Karpas-422 (cell line): Measurements from ENCODE around the gene CTAG1A. TPM values are rescaled to one million over a fixed set of nuclear protein-coding genes. Genes with fewer than 3 reads are reported as not detected.

Experiments used
- DNase-seq: peaks from one replicate; pipeline ENCODE4 v3.0.0-alpha.2; 2015
- H2AFZ ChIP-seq: fragments of 200-600 bp; sonication (generic); 2 replicates; pipeline ENCODE4 v1.6.1; 2014; ENCODE audit warnings: antibody characterized with exemption, low read length, mixed read lengths
- H3K27ac ChIP-seq: fragments of 200-600 bp; sonication (generic); 2 replicates; pipeline ENCODE4 v1.5.1; 2014; ENCODE audit warnings: mild to moderate bottlenecking, low read length, moderate library complexity
- H3K27me3 ChIP-seq: fragments of 200-600 bp; sonication (generic); 2 replicates; pipeline ENCODE4 v1.6.1; 2014; ENCODE audit warnings: low read length, mixed read lengths
- H3K36me3 ChIP-seq: fragments of 200-600 bp; sonication (generic); 2 replicates; pipeline ENCODE4 v1.6.1; 2014; ENCODE audit warnings: low read length, mixed read lengths; ENCODE audit not compliant: insufficient read depth
- H3K4me1 ChIP-seq: fragments of 200-600 bp; sonication (generic); 2 replicates; pipeline ENCODE4 v1.6.1; 2014; ENCODE audit warnings: mild to moderate bottlenecking, low read length, mixed read lengths
- H3K4me2 ChIP-seq: fragments of 200-600 bp; sonication (generic); 2 replicates; pipeline ENCODE4 v1.6.1; 2014; ENCODE audit warnings: low read length, low read depth, mild to moderate bottlenecking; ENCODE audit not compliant: poor library complexity, severe bottlenecking
- H3K4me3 ChIP-seq: fragments of 200-600 bp; sonication (generic); 2 replicates; pipeline ENCODE4 v1.5.1; 2014; ENCODE audit warnings: mild to moderate bottlenecking, antibody characterized with exemption, low read length, mixed read lengths
- H3K79me2 ChIP-seq: fragments of 200-600 bp; sonication (generic); 2 replicates; pipeline ENCODE4 v1.6.1; 2014; ENCODE audit warnings: mild to moderate bottlenecking, low read length, mixed read lengths
- H3K9ac ChIP-seq: fragments of 200-600 bp; sonication (generic); 2 replicates; pipeline ENCODE4 v1.6.0; 2014; ENCODE audit warnings: low read length
- H3K9me2 ChIP-seq: fragments of 200-600 bp; sonication (generic), shearing (Covaris generic); replicated peaks from 2 replicates; pipeline ENCODE4 v1.6.0; 2014; ENCODE audit warnings: mild to moderate bottlenecking, low read length, moderate library complexity; ENCODE audit not compliant: insufficient read depth
- H3K9me3 ChIP-seq: fragments of 300-700, 200-600 bp; sonication (generic); 2 replicates; pipeline ENCODE4 v1.6.1; 2014; ENCODE audit warnings: low read length, mixed read lengths
- H4K20me1 ChIP-seq: fragments of 200-600 bp; sonication (generic); 2 replicates; pipeline ENCODE4 v1.6.1; 2014; ENCODE audit warnings: mild to moderate bottlenecking, antibody characterized with exemption, low read length, low read depth; ENCODE audit not compliant: insufficient read depth
- total RNA-seq: library from RNA; depleted of rRNA; stranded (reverse); fragments of >200 nt; shearing (Covaris generic); gene quantifications from 2 replicates; pipeline ENCODE4 v1.2.3, GENCODE V29; 2014; ENCODE audit warnings: low replicate concordance

The CTAG1A gene
- total RNA-seq, 1 experiment from 2014 or later, result not detected

- Histone ChIP-seq H4K20me1 (no peaks in the 10 kb centered on the region), H3K4me1 (no peaks in the 10 kb centered on the region), H3K79me2 (no peaks in the 10 kb centered on the region), H3K27ac (no peak overlapping the region), H3K9me3 (no peaks in the 10 kb centered on the region), H3K4me2 (no peak overlapping the region), H3K27me3 (no peaks in the 10 kb centered on the region), H2AFZ (no peak overlapping the region), H3K4me3 (no peak overlapping the region), H3K9ac (no peak overlapping the region), H3K9me2 (no peaks in the 10 kb centered on the region), H3K36me3 (no peaks in the 10 kb centered on the region)
- DNase-seq, result peak; percentile 31
Measured at GRCh38 chrX:154593201-154593600, 8.3 kb downstream of the CTAG1A start.

GRCh38 chrX:154594491-154594890 is 9.6 kb downstream of the CTAG1A start:
- no peaks in the 10 kb centered on the region for H3K4me1 ChIP-seq
- H3K9ac ChIP-seq, result no peak overlapping the region
- H4K20me1 ChIP-seq, result no peaks in the 10 kb centered on the region
- no peak overlapping the region for H3K27ac ChIP-seq
- no peaks in the 10 kb centered on the region for H3K9me3 ChIP-seq
- H3K4me2 ChIP-seq, result no peak overlapping the region
- H3K27me3 ChIP-seq, result no peaks in the 10 kb centered on the region
- no peak overlapping the region for H2AFZ ChIP-seq
- no peaks in the 10 kb centered on the region for H3K9me2 ChIP-seq
- no peaks in the 10 kb centered on the region for H3K36me3 ChIP-seq
- H3K79me2 ChIP-seq, result no peaks in the 10 kb centered on the region
- no peak overlapping the region for H3K4me3 ChIP-seq
- no peak for DNase-seq

GRCh38 chrX:154595559-154596249 is 10.8 kb downstream of the CTAG1A start:
- DNase-seq, result no peak
- Histone ChIP-seq H3K9me3 (no peaks in the 10 kb centered on the region), H3K36me3 (no peaks in the 10 kb centered on the region), H4K20me1 (no peaks in the 10 kb centered on the region), H3K4me1 (no peaks in the 10 kb centered on the region), H3K27me3 (no peaks in the 10 kb centered on the region), H3K4me2 (no peak overlapping the region), H3K9me2 (no peaks in the 10 kb centered on the region), H3K27ac (no peak overlapping the region), H3K79me2 (no peaks in the 10 kb centered on the region), H3K9ac (no peak overlapping the region), H2AFZ (no peak overlapping the region), H3K4me3 (no peak overlapping the region)

GRCh38 chrX:154596290-154596929 is 11.5 kb downstream of the CTAG1A start:
- DNase-seq, result peak; percentile 31
- Histone ChIP-seq H3K9me2 (no peaks in the 10 kb centered on the region), H2AFZ (no peak overlapping the region), H4K20me1 (no peaks in the 10 kb centered on the region), H3K79me2 (no peaks in the 10 kb centered on the region), H3K27ac (no peak overlapping the region), H3K9ac (no peak overlapping the region), H3K9me3 (no peaks in the 10 kb centered on the region), H3K4me2 (no peak overlapping the region), H3K27me3 (no peaks in the 10 kb centered on the region), H3K4me3 (no peak overlapping the region), H3K36me3 (no peaks in the 10 kb centered on the region), H3K4me1 (no peaks in the 10 kb centered on the region)

- Histone ChIP-seq H3K4me2 (no peak overlapping the region), H3K4me1 (no peaks in the 10 kb centered on the region), H3K4me3 (no peak overlapping the region), H3K27me3 (no peaks in the 10 kb centered on the region), H3K9me2 (no peaks in the 10 kb centered on the region), H3K36me3 (no peaks in the 10 kb centered on the region), H3K9me3 (no peaks in the 10 kb centered on the region), H4K20me1 (no peaks in the 10 kb centered on the region), H3K9ac (no peak overlapping the region), H2AFZ (no peak overlapping the region), H3K79me2 (no peaks in the 10 kb centered on the region), H3K27ac (no peak overlapping the region)
- DNase-seq, result no peak
Measured at GRCh38 chrX:154597221-154597620, 12.3 kb downstream of the CTAG1A start.

- Histone ChIP-seq H3K9ac (no peak overlapping the region), H3K9me2 (no peaks in the 10 kb centered on the region), H4K20me1 (no peaks in the 10 kb centered on the region), H2AFZ (no peak overlapping the region), H3K27me3 (no peaks in the 10 kb centered on the region), H3K27ac (no peak overlapping the region), H3K4me2 (no peak overlapping the region), H3K4me1 (no peaks in the 10 kb centered on the region), H3K36me3 (no peaks in the 10 kb centered on the region), H3K9me3 (no peaks in the 10 kb centered on the region), H3K4me3 (no peak overlapping the region), H3K79me2 (no peaks in the 10 kb centered on the region)
- peak; percentile 20 for DNase-seq
Measured at GRCh38 chrX:154598656-154599055, 13.7 kb downstream of the CTAG1A start.

- Histone ChIP-seq H3K27me3 (no peaks in the 10 kb centered on the region), H4K20me1 (no peaks in the 10 kb centered on the region), H3K9ac (no peak overlapping the region), H3K79me2 (no peaks in the 10 kb centered on the region), H3K9me2 (no peaks in the 10 kb centered on the region), H3K27ac (no peak overlapping the region), H3K36me3 (no peaks in the 10 kb centered on the region), H3K9me3 (no peaks in the 10 kb centered on the region), H3K4me2 (no peak overlapping the region), H3K4me3 (no peak overlapping the region), H2AFZ (no peak overlapping the region), H3K4me1 (no peaks in the 10 kb centered on the region)
- DNase-seq, result peak; percentile 30
Measured at GRCh38 chrX:154599531-154599930, 14.6 kb downstream of the CTAG1A start.

GRCh38 chrX:154600759-154601374 is 15.9 kb downstream of the CTAG1A start:
- no peaks in the 10 kb centered on the region for H4K20me1 ChIP-seq
- no peak overlapping the region for H3K27ac ChIP-seq
- H2AFZ ChIP-seq, result no peak overlapping the region
- H3K9ac ChIP-seq, result no peak overlapping the region
- H3K4me1 ChIP-seq, result no peaks in the 10 kb centered on the region
- no peak overlapping the region for H3K4me2 ChIP-seq
- H3K4me3 ChIP-seq, result no peak overlapping the region
- H3K79me2 ChIP-seq, result no peaks in the 10 kb centered on the region
- no peaks in the 10 kb centered on the region for H3K9me3 ChIP-seq
- no peaks in the 10 kb centered on the region for H3K27me3 ChIP-seq
- no peaks in the 10 kb centered on the region for H3K36me3 ChIP-seq
- DNase-seq, result peak; percentile 23
- no peaks in the 10 kb centered on the region for H3K9me2 ChIP-seq
